Measurements from ENCODE around the gene RRAGD.

- TF ChIP-seq CTCF (conservative IDR thresholded peaks at IDR 0.05) (no peak), EZH2 (IDR thresholded peaks at IDR 0.05; ENCODE audit: low read depth) (no peak)
Measured at GRCh38 chr6:89458704-89459103, 46.6 kb upstream of the RRAGD start.

Data from PC-9 (cell line).